ENCODE data around the gene RAB11FIP4. TPM values are rescaled to one million over a fixed set of nuclear protein-coding genes. Genes with fewer than 3 reads are reported as not detected.

Gene RAB11FIP4
- total and polyA plus RNA-seq, 7 experiments from 2014 or later: 16.1 to 82.4 (median 55.1) TPM

DNA sequence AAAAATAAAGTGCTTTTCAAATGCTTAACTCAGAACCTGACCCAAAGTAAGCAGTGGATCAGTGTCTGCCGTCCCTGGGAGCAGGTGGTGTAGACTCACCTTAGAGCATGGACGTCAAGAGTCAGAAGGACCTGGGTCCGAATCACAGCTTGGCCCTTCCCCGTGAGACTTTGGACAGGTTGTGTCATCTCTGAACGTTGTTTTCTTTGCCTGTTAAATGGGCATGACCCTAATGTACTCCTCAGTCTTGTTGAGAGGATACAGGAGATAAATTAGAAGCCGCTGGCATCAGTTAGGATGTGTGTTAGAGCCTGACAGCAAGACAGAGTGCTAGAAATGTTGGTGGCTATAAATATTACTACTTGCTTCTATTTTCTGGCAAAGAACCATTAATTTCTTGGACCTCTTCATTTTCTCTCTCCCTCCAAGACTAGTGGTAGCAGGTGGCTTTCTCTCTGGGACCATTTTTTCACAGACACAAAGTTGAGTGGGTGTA lies 68.8 kb downstream of the RAB11FIP4 start:
- H3K4me3 ChIP-seq (ENCODE audit: low read length): no peak overlapping the region
- ATAC-seq (no peak), DNase-seq (no peak)
- H3K9me3 ChIP-seq (ENCODE audit: control insufficient read depth in 2 of 3, low read length in 3 of 3): no peaks in the 10 kb centered on the region
- Mint-ChIP-seq H3K4me3 (no peak overlapping the region), H3K9me3 (no peaks in the 10 kb centered on the region), H3K27ac (no peak overlapping the region), H3K36me3 (no peaks in the 10 kb centered on the region), H3K27me3 (no peaks in the 10 kb centered on the region), H3K4me1 (no peaks in the 10 kb centered on the region)
- no peaks in the 10 kb centered on the region for H3K4me1 ChIP-seq (ENCODE audit: control insufficient read depth in 2 of 2, insufficient read depth in 2 of 2, low read length in 2 of 2)
- CTCF ChIA-PET: no interaction called here
- intact Hi-C loops (cut with micrococcal nuclease): no loop called here
- no peak overlapping the region for H3K27ac ChIP-seq (ENCODE audit: low read depth, low read length)
- POLR2A ChIA-PET: no interaction called here
- H3K36me3 ChIP-seq (ENCODE audit: control insufficient read depth in 2 of 3, insufficient read depth in 3 of 3, low read length in 3 of 3): no peaks in the 10 kb centered on the region
- H3K27me3 ChIP-seq (ENCODE audit: control insufficient read depth in 2 of 2, insufficient read depth in 2 of 2, low read length in 2 of 2): no peaks in the 10 kb centered on the region

GRCh38 chr17:31461227-31461810 lies 69.8 kb downstream of the RAB11FIP4 start:
- no peak for ATAC-seq
- CTCF ChIA-PET: no interaction called here
- Histone ChIP-seq H3K36me3 (ENCODE audit: control insufficient read depth in 2 of 3, insufficient read depth in 3 of 3, low read length in 3 of 3) (no peaks in the 10 kb centered on the region), H3K9me3 (ENCODE audit: control insufficient read depth in 2 of 3, low read length in 3 of 3) (no peaks in the 10 kb centered on the region), H3K27me3 (ENCODE audit: control insufficient read depth in 2 of 2, insufficient read depth in 2 of 2, low read length in 2 of 2) (no peaks in the 10 kb centered on the region), H3K4me1 (ENCODE audit: control insufficient read depth in 2 of 2, insufficient read depth in 2 of 2, low read length in 2 of 2) (no peaks in the 10 kb centered on the region), H3K27ac (ENCODE audit: low read depth, low read length) (no peak overlapping the region), H3K4me3 (ENCODE audit: low read length) (no peak overlapping the region)
- Mint-ChIP-seq H3K27me3 (no peaks in the 10 kb centered on the region), H3K36me3 (no peaks in the 10 kb centered on the region), H3K27ac (peak overlapping the region in 1 of 9 donors; percentile 33), H3K4me1 (no peaks in the 10 kb centered on the region), H3K4me3 (no peak overlapping the region), H3K9me3 (no peaks in the 10 kb centered on the region)
- DNase-seq: no peak
- intact Hi-C loops (cut with micrococcal nuclease): no loop called here
- POLR2A ChIA-PET: no interaction called here

DNA sequence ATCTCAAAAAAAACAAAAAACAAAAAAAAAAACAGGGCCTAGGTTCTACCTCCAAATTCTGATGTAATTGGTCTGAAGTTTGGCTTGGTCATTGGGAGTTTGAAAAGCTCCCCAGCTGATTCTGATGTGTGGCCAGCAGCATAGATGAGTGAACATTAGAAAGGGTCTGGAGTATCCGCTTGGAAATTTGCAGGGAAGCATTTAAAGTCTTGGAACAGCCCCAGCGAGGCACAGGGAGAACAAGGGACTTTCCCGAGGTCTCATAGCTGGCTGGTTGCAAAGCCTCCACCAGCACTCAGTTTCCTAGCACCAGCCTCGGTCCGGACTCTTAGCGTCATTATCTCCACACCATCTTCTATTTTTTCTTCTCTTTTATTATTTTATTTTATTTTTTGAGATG lies 70.8 kb downstream of the RAB11FIP4 start:
- Histone ChIP-seq H3K9me3 (ENCODE audit: control insufficient read depth in 2 of 3, low read length in 3 of 3) (no peaks in the 10 kb centered on the region), H3K36me3 (ENCODE audit: control insufficient read depth in 2 of 3, insufficient read depth in 3 of 3, low read length in 3 of 3) (no peaks in the 10 kb centered on the region), H3K4me3 (ENCODE audit: low read length) (no peak overlapping the region), H3K27me3 (ENCODE audit: control insufficient read depth in 2 of 2, insufficient read depth in 2 of 2, low read length in 2 of 2) (no peaks in the 10 kb centered on the region), H3K4me1 (ENCODE audit: control insufficient read depth in 2 of 2, insufficient read depth in 2 of 2, low read length in 2 of 2) (no peaks in the 10 kb centered on the region), H3K27ac (ENCODE audit: low read depth, low read length) (no peak overlapping the region)
- DNase-seq: no peak
- peaks cover 0 to 4% (median 0%) of the 10 kb centered on the region in 7 donors for H3K4me1 Mint-ChIP-seq
- H3K27ac Mint-ChIP-seq: no peak overlapping the region
- no peak overlapping the region for H3K4me3 Mint-ChIP-seq
- no peaks in the 10 kb centered on the region for H3K27me3 Mint-ChIP-seq
- H3K36me3 Mint-ChIP-seq: no peaks in the 10 kb centered on the region
- H3K9me3 Mint-ChIP-seq: no peaks in the 10 kb centered on the region
- intact Hi-C loops (cut with micrococcal nuclease): no loop called here
- ATAC-seq: no peak
- POLR2A ChIA-PET: interaction anchor here (0.6 kb wide), 1 partner anchor 9 kb away, joined by 3 read pairs; no protein-coding TSS in a partner anchor
- CTCF ChIA-PET: no interaction called here

GRCh38 chr17:31466096-31466760 lies 74.8 kb downstream of the RAB11FIP4 start:
- Histone ChIP-seq H3K36me3 (ENCODE audit: control insufficient read depth in 2 of 3, insufficient read depth in 3 of 3, low read length in 3 of 3) (no peaks in the 10 kb centered on the region), H3K27me3 (ENCODE audit: control insufficient read depth in 2 of 2, insufficient read depth in 2 of 2, low read length in 2 of 2) (no peaks in the 10 kb centered on the region), H3K9me3 (ENCODE audit: control insufficient read depth in 2 of 3, low read length in 3 of 3) (no peaks in the 10 kb centered on the region), H3K4me3 (ENCODE audit: low read length) (no peak overlapping the region), H3K4me1 (ENCODE audit: control insufficient read depth in 2 of 2, insufficient read depth in 2 of 2, low read length in 2 of 2) (no peaks in the 10 kb centered on the region), H3K27ac (ENCODE audit: low read depth, low read length) (no peak overlapping the region)
- no peaks in the 10 kb centered on the region for H3K27me3 Mint-ChIP-seq
- no peak for ATAC-seq
- intact Hi-C loops (cut with micrococcal nuclease): no loop called here
- no peaks in the 10 kb centered on the region for H3K9me3 Mint-ChIP-seq
- no peak overlapping the region for H3K4me3 Mint-ChIP-seq
- CTCF ChIA-PET: no interaction called here
- peaks cover 4 to 15% (median 6%) of the 10 kb centered on the region in 7 donors for H3K4me1 Mint-ChIP-seq
- H3K27ac Mint-ChIP-seq: no peak overlapping the region
- no peak for DNase-seq
- H3K36me3 Mint-ChIP-seq: no peaks in the 10 kb centered on the region
- POLR2A ChIA-PET: no interaction called here

DNA sequence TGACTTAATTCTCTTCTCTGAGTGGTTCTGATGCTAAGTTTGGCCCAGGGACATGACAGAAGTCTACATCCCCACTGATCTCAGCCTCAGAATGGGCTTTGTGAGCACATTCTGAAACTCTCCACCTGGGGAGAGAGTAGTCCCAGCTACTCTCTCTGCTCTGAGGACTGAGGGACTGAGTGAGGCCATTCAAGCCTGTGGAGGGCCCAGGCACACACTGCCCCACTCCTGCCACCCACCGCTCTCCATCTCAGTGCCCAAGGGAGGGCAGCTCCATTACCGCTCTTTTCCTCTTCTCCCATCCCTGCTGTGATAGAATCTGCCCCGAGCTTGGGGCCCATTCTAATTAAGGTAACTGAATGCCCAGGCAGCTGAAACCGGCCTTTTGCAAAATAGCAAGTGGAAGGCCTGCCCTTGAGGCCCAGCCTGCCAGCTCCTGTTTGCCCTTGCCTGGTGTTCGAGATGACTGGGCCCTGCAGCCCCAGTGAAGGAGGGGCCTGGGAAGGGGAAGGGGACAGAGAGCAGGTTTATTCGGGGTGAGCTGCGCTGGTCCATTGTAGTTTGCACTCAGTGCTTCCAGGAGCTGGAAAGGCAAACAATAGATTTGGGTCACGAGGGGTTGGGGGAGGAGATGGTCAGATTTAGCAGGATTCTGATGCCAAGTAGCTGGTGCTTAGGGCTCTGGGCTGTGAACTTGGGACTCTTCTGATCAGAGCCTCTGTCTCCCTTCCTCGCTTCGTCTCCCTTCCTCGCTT lies 76.2 kb downstream of the RAB11FIP4 start:
- peaks cover 0 to 4% (median 0%) of the 10 kb centered on the region in 5 donors for H3K27me3 Mint-ChIP-seq
- DNase-seq (no peak), ATAC-seq (no peak)
- H3K4me3 Mint-ChIP-seq: no peak overlapping the region
- intact Hi-C loops (cut with micrococcal nuclease): no loop called here
- POLR2A ChIA-PET: no interaction called here
- H3K9me3 Mint-ChIP-seq: no peaks in the 10 kb centered on the region
- Histone ChIP-seq H3K27ac (ENCODE audit: low read depth, low read length) (no peak overlapping the region), H3K4me1 (ENCODE audit: control insufficient read depth in 2 of 2, insufficient read depth in 2 of 2, low read length in 2 of 2) (no peaks in the 10 kb centered on the region), H3K9me3 (ENCODE audit: control insufficient read depth in 2 of 3, low read length in 3 of 3) (no peaks in the 10 kb centered on the region), H3K4me3 (ENCODE audit: low read length) (no peak overlapping the region), H3K36me3 (ENCODE audit: control insufficient read depth in 2 of 3, insufficient read depth in 3 of 3, low read length in 3 of 3) (no peaks in the 10 kb centered on the region), H3K27me3 (ENCODE audit: control insufficient read depth in 2 of 2, insufficient read depth in 2 of 2, low read length in 2 of 2) (no peaks in the 10 kb centered on the region)
- H3K36me3 Mint-ChIP-seq: no peaks in the 10 kb centered on the region
- H3K4me1 Mint-ChIP-seq: peaks cover 4 to 15% (median 6%) of the 10 kb centered on the region in 7 donors
- H3K27ac Mint-ChIP-seq: no peak overlapping the region
- CTCF ChIA-PET: no interaction called here

DNA sequence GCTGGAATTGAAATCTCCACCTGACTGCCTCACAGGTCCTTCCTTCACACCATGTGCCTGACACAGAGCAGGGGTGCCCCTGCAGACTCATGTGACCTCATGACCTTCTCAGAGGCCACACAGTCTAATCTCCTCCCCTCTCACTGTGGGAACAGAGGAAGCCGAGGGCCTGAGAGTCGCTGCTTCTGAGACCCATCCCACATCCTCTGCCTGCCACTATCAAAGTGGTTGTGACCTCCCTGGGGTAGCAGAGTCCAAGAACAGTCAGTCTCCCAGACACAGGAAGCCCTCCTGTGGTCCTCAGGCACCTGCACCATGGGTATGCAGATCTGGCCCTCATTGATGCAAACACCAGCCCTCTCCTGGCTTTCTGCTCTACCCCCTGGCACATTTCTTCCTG lies 78.5 kb downstream of the RAB11FIP4 start:
- peak overlapping the region in 1 of 10 donors; percentile 30 for H3K4me3 Mint-ChIP-seq
- CTCF ChIA-PET: no interaction called here
- no peaks in the 10 kb centered on the region for H3K9me3 Mint-ChIP-seq
- intact Hi-C loops (cut with micrococcal nuclease): no loop called here
- ATAC-seq (no peak), DNase-seq (no peak)
- H3K4me1 Mint-ChIP-seq: peaks cover 4 to 15% (median 6%) of the 10 kb centered on the region in 7 donors
- Histone ChIP-seq H3K27me3 (ENCODE audit: control insufficient read depth in 2 of 2, insufficient read depth in 2 of 2, low read length in 2 of 2) (no peaks in the 10 kb centered on the region), H3K4me3 (ENCODE audit: low read length) (no peak overlapping the region), H3K27ac (ENCODE audit: low read depth, low read length) (peak overlapping the region; percentile 6), H3K4me1 (ENCODE audit: control insufficient read depth in 2 of 2, insufficient read depth in 2 of 2, low read length in 2 of 2) (no peaks in the 10 kb centered on the region), H3K9me3 (ENCODE audit: control insufficient read depth in 2 of 3, low read length in 3 of 3) (no peaks in the 10 kb centered on the region), H3K36me3 (ENCODE audit: control insufficient read depth in 2 of 3, insufficient read depth in 3 of 3, low read length in 3 of 3) (no peaks in the 10 kb centered on the region)
- POLR2A ChIA-PET: no interaction called here
- no peaks in the 10 kb centered on the region for H3K36me3 Mint-ChIP-seq
- peak overlapping the region in 3 of 9 donors; percentile 15 to 83 (median 82) for H3K27ac Mint-ChIP-seq
- peaks cover 0 to 14% (median 0%) of the 10 kb centered on the region in 5 donors for H3K27me3 Mint-ChIP-seq
